GM12878 (cell line): ENCODE data around the gene ASGR1. TPM values are rescaled to one million over a fixed set of nuclear protein-coding genes. Genes with fewer than 3 reads are reported as not detected.

Experiments used
- ATAC-seq: fragments of 200-7000 bp; cut with Tn5 transposase; 3 replicates; pipeline ENCODE4 v1.9.1; 2020; ENCODE audit warnings: mild to moderate bottlenecking, moderate library complexity
- BruUV-seq: library from RNA; stranded (reverse); fragments of 400-500 nt; replicated peaks from 2 replicates; lab custom pipeline; 2021; lab: Mats Ljungman, UMichigan
- CTCF ChIA-PET: fragments of 300-600 bp; sonication (Branson Sonifier 250); formaldehyde crosslinking; extraction: SDS; loops from one replicate; lab custom pipeline; 2021; ENCODE audit warnings: inconsistent platforms; lab: Yijun Ruan, JAX
- POLR2A ChIA-PET: fragments of 350-600 bp; formaldehyde crosslinking; extraction: SDS; loops from one replicate; lab custom pipeline; 2021; ENCODE audit warnings: inconsistent platforms; lab: Charles Lee
- RAD21 ChIA-PET: fragments of 300-600 bp; sonication (Branson Sonifier 250); formaldehyde crosslinking; loops from one replicate; lab custom pipeline; 2023; ENCODE audit warnings: antibody characterized with exemption; ENCODE audit not compliant: unreplicated experiment; lab: Charles Lee
- SMC1A ChIA-PET: fragments of 300-600 bp; sonication (Branson Sonifier 250); formaldehyde crosslinking; loops from one replicate; lab custom pipeline; 2023; ENCODE audit not compliant: unreplicated experiment, uncharacterized antibody; lab: Charles Lee
- DNase-seq: peaks from one replicate; pipeline ENCODE4 v3.0.0-alpha.2; 2011; ENCODE audit warnings: low read depth, low spot score
- FAIRE-seq: peaks from 3 replicates; lab custom pipeline; 2011; peaks lifted over from hg19 to GRCh38; lab: Jason Lieb, UNC
- H2AFZ ChIP-seq: 2 replicates; pipeline ENCODE4 v1.6.0; 2011; ENCODE audit warnings: low read depth, low read length, control low read depth; ENCODE audit not compliant: control insufficient read depth
- H3K27ac ChIP-seq: 2 replicates; pipeline ENCODE4 v1.5.1; 2011; ENCODE audit warnings: control low read depth; ENCODE audit not compliant: control insufficient read depth, insufficient read depth
- H3K27me3 ChIP-seq, 2 experiments: replicated peaks in 1 of 2; 2 replicates each; pipeline versions ENCODE4 v1.6.0 to v1.6.1; 2011; ENCODE audit warnings: low read length in 1 of 2; ENCODE audit not compliant: control insufficient read depth in 2 of 2, insufficient read depth in 2 of 2
- H3K36me3 ChIP-seq, 2 experiments: 2 replicates each; pipeline ENCODE4 v1.5.1; 2011; ENCODE audit warnings: low read length in 1 of 2; ENCODE audit not compliant: control insufficient read depth in 2 of 2, insufficient read depth in 2 of 2
- H3K4me1 ChIP-seq: 2 replicates; pipeline ENCODE4 v1.6.1; 2011; ENCODE audit warnings: mild to moderate bottlenecking, low read length, moderate library complexity, mixed read lengths; ENCODE audit not compliant: control insufficient read depth, insufficient read depth
- H3K4me2 ChIP-seq: 2 replicates; pipeline ENCODE4 v1.6.0; 2011; ENCODE audit warnings: control low read depth; ENCODE audit not compliant: control insufficient read depth, insufficient read depth
- H3K4me3 ChIP-seq: fragments of 200-600 bp; sonication (generic); 2 replicates; pipeline ENCODE4 v1.5.1; 2016
- H3K79me2 ChIP-seq: 2 replicates; pipeline ENCODE4 v1.6.0; 2011; ENCODE audit warnings: low read length; ENCODE audit not compliant: control insufficient read depth, insufficient read depth
- H3K9ac ChIP-seq: 2 replicates; pipeline ENCODE4 v1.8.0; 2011; ENCODE audit warnings: low read length, control low read depth, mixed read lengths; ENCODE audit not compliant: control insufficient read depth, insufficient read depth
- H3K9me3 ChIP-seq: replicated peaks from 3 replicates; pipeline ENCODE4 v1.5.1; 2011; ENCODE audit warnings: mild to moderate bottlenecking, low read length; ENCODE audit not compliant: control insufficient read depth, insufficient read depth
- H4K20me1 ChIP-seq: 2 replicates; pipeline ENCODE4 v1.6.0; 2011; ENCODE audit not compliant: control insufficient read depth, insufficient read depth
- ATF3 ChIP-seq: IDR thresholded peaks from 2 replicates; pipeline ENCODE4 v1.6.1; 2011; ENCODE audit warnings: low read depth, mild to moderate bottlenecking, low read length, moderate library complexity, borderline replicate concordance; ENCODE audit errors: extremely low read depth
- CHD1 ChIP-seq: IDR thresholded peaks from 2 replicates; pipeline ENCODE4 v1.6.1; 2012; ENCODE audit warnings: low read depth, low read length, improper control_type of control experiment
- EP300 ChIP-seq, 2 experiments: fragments of 150-350 bp in 1 of 2; IDR thresholded peaks; 2 replicates each; pipeline ENCODE4 v1.6.1; 2011 to 2012; ENCODE audit warnings: low read depth in 2 of 2, low read length in 2 of 2, borderline replicate concordance in 1 of 2, improper control_type of control experiment in 1 of 2, inconsistent platforms in 1 of 2; ENCODE audit not compliant: control insufficient read depth in 1 of 2
- ESRRA ChIP-seq: IDR thresholded peaks from 2 replicates; pipeline ENCODE4 v1.6.1; 2012; ENCODE audit warnings: mild to moderate bottlenecking, low read length, improper control_type of control experiment
- HDAC6 ChIP-seq: fragments of 200-600 bp; sonication (generic); IDR thresholded peaks from one replicate; pipeline ENCODE4 v1.8.0; 2017; ENCODE audit warnings: antibody characterized with exemption; ENCODE audit not compliant: unreplicated experiment
- NBN ChIP-seq: fragments of 450-650 bp; IDR thresholded peaks from 2 replicates; pipeline ENCODE4 v1.6.1; 2016
- PML ChIP-seq: IDR thresholded peaks from 2 replicates; pipeline ENCODE4 v1.6.1; 2012; ENCODE audit warnings: low read length, inconsistent platforms
- POLR2AphosphoS5 ChIP-seq: IDR thresholded peaks from 2 replicates; pipeline ENCODE4 v1.6.1; 2011; ENCODE audit warnings: mild to moderate bottlenecking, low read length, inconsistent platforms
- SMAD1 ChIP-seq: fragments of 450-650 bp; IDR thresholded peaks from 2 replicates; pipeline ENCODE4 v1.6.1; 2018; ENCODE audit warnings: mild to moderate bottlenecking, low read depth; ENCODE audit not compliant: partially characterized antibody
- SMC3 ChIP-seq: IDR thresholded peaks from 2 replicates; pipeline ENCODE4 v1.6.1; 2011; ENCODE audit warnings: low read length, improper control_type of control experiment, borderline replicate concordance
- STAT1 ChIP-seq: fragments of 450-650 bp; conservative IDR thresholded peaks from 2 replicates; pipeline ENCODE4 v1.6.1; 2014; ENCODE audit warnings: antibody characterized with exemption, mild to moderate bottlenecking
- SUZ12 ChIP-seq: fragments of 200-600 bp; sonication (generic); IDR thresholded peaks from one replicate; pipeline ENCODE4 v1.6.1; 2018; ENCODE audit warnings: antibody characterized with exemption, mild to moderate bottlenecking; ENCODE audit not compliant: unreplicated experiment
- TARDBP ChIP-seq: IDR thresholded peaks from 2 replicates; pipeline ENCODE4 v1.6.1; 2016; ENCODE audit warnings: borderline replicate concordance
- TCF12 ChIP-seq: IDR thresholded peaks from 2 replicates; pipeline ENCODE4 v1.6.1; 2011; ENCODE audit warnings: low read depth, mild to moderate bottlenecking, low read length
- USF1 ChIP-seq: IDR thresholded peaks from 2 replicates; pipeline ENCODE4 v1.6.1; 2011; ENCODE audit warnings: borderline replicate concordance, low read depth, mild to moderate bottlenecking, moderate library complexity, mixed read lengths, low read length; ENCODE audit not compliant: insufficient read depth; ENCODE audit errors: extremely low read length
- USF2 ChIP-seq: IDR thresholded peaks from 2 replicates; pipeline ENCODE4 v1.6.1; 2011; ENCODE audit warnings: low read depth, low read length, improper control_type of control experiment, borderline replicate concordance
- ZBTB11 ChIP-seq: fragments of 450-650 bp; formaldehyde crosslinking; IDR thresholded peaks from 2 replicates; pipeline ENCODE4 v1.5.0; 2022; ENCODE audit warnings: mild to moderate bottlenecking, missing genetic modification characterization
- ZSCAN29 ChIP-seq: fragments of 450-650 bp; IDR thresholded peaks from 2 replicates; pipeline ENCODE4 v1.6.1; 2017; ENCODE audit warnings: mild to moderate bottlenecking, moderate library complexity
- whole genome bisulfite sequencing: methylation state at CpG from one replicate; pipeline ENCODE4 v1.1.6; 2016; ENCODE audit warnings: low lambda C conversion rate; ENCODE audit not compliant: insufficient replicate concordance, insufficient coverage; ENCODE audit errors: missing lambda C conversion rate; 5-methylcytosine and 5-hydroxymethylcytosine counted together
- in situ Hi-C: fragments of 300-500 bp; cut with MboI; formaldehyde crosslinking; loops from 9 replicates; pipeline ENCODE4 v1.14.3; 2018; ENCODE audit warnings: mixed read lengths
- intact Hi-C: fragments of 100-400 bp; cut with micrococcal nuclease; formaldehyde crosslinking; loops from one replicate; pipeline ENCODE4 v1.14.2; 2022; ENCODE audit not compliant: unreplicated experiment
- polyA plus RNA-seq, 11 experiments: library from polyadenylated mRNA; depleted of rRNA in 4 of 11; unstranded in 6 of 11; stranded (reverse) in 5 of 11; fragments of >200 nt; fragmentation: Nextera tagmentation in 4 of 11; fragmentation: Illumina TruSeq in 1 of 11; extraction: Ambion mirVana in 4 of 11; extraction: Trizol in 1 of 11; gene quantifications; 1 replicate in 1 of 11; 2 replicates in 10 of 11; pipeline versions ENCODE4 v1.2.1 to v1.2.3, GENCODE V29; 2011 to 2016; ENCODE audit warnings: inconsistent platforms in 2 of 11, missing spikeins in 2 of 11, low read depth in 1 of 11
- total RNA-seq, 4 experiments: library from RNA; depleted of rRNA in 3 of 4; stranded (reverse); fragments of >200 nt in 3 of 4; fragmentation: Illumina TruSeq in 1 of 4; extraction: Trizol in 1 of 4; gene quantifications; 2 replicates each; pipeline versions ENCODE4 v1.2.1 to v1.2.3, GENCODE V29; 2013 to 2021

The ASGR1 gene
- total and polyA plus RNA-seq, 10 of the 15 experiments (the other 5 are each of a cell fraction or from before 2014, with no cell fraction given): 0.06 to 0.34 (median 0.14) TPM; not detected in 6

GRCh38 chr17:7224661-7225111 is 45.5 kb upstream of the ASGR1 start:
- Histone ChIP-seq H3K4me1 (peaks cover 3% of the 10 kb centered on the region), H3K27ac (no peak overlapping the region), H2AFZ (no peak overlapping the region), H4K20me1 (no peaks in the 10 kb centered on the region), H3K79me2 (peaks cover 13% of the 10 kb centered on the region), H3K9ac (no peak overlapping the region), H3K4me2 (no peak overlapping the region), H3K9me3 (no peaks in the 10 kb centered on the region), H3K4me3 (no peak overlapping the region), H3K27me3 (no peaks in the 10 kb centered on the region), H3K36me3 (peaks cover 23 to 26% of the 10 kb centered on the region in 2 experiments)
- RAD21 ChIA-PET: no interaction called here
- CTCF ChIA-PET: no interaction called here
- no peak for FAIRE-seq
- POLR2A ChIA-PET: no interaction called here
- 84% methylated on average over 15 of the region's 15 CpGs for WGBS
- SMC1A ChIA-PET: interaction anchor here (1.2 kb wide), 1 partner anchor 25 kb away, joined by 3 read pairs; no protein-coding TSS in a partner anchor
- intact Hi-C loops (no loop called here), in situ Hi-C loops (no loop called here)
- BruUV-seq: TSS peak; percentile 69
- DNase-seq: no peak
- no peak for ATAC-seq
- TF ChIP-seq PML (no peak), USF2 (no peak), STAT1 (no peak), SUZ12 (no peak), CHD1 (no peak), ZBTB11 (CRISPR knock-in tag) (no peak), SMC3 (no peak), ZSCAN29 (no peak), ATF3 (no peak), SMAD1 (no peak), USF1 (no peak), TCF12 (no peak), HDAC6 (no peak), EP300 (IDR thresholded peaks at IDR 0.05; ENCODE audit: borderline replicate concordance in 1 of 2, control insufficient read depth in 1 of 2, low read depth in 2 of 2, low read length in 2 of 2) (no peak), POLR2AphosphoS5 (no peak), TARDBP (no peak), NBN (no peak), ESRRA (no peak)
